OCI-LY7 (cell line): Measurements from ENCODE around the gene STEAP3.

Experiments used
- CTCF ChIP-seq: fragments of 200-600 bp; sonication (generic); conservative IDR thresholded peaks from 2 replicates; pipeline ENCODE4 v1.5.1; 2014; ENCODE audit warnings: mild to moderate bottlenecking, antibody characterized with exemption, low read length, moderate library complexity, mixed read lengths
- EZH2phosphoT487 ChIP-seq: fragments of 200-600 bp; sonication (generic); IDR thresholded peaks from 2 replicates; pipeline ENCODE4 v1.6.1; 2018; ENCODE audit warnings: low read depth, borderline replicate concordance, mild to moderate bottlenecking, mixed run types, antibody characterized with exemption, low read length, moderate library complexity, mixed read lengths

GRCh38 chr2:119288576-119288975, 64.9 kb downstream of the STEAP3 start:
- TF ChIP-seq CTCF = no peak
- TF ChIP-seq EZH2phosphoT487 = no peak
